HEK293 (cell line): Measurements from ENCODE around the gene CIITA.
A peak's percentile ranks its signal among the peaks of the same experiment; 100 is the strongest.

Source experiments
- HOXC10 ChIP-seq: sonication (generic); formaldehyde crosslinking; IDR thresholded peaks from 2 replicates; pipeline ENCODE4 v1.8.1; 2023; ENCODE audit warnings: mild to moderate bottlenecking, missing genetic modification reagents
- MYNN ChIP-seq: fragments of 450-650 bp; formaldehyde crosslinking; IDR thresholded peaks from 2 replicates; pipeline ENCODE4 v1.5.1; 2016; ENCODE audit warnings: missing biosample characterization, missing genetic modification characterization, borderline replicate concordance
- SP2 ChIP-seq: fragments of 450-650 bp; formaldehyde crosslinking; IDR thresholded peaks from 2 replicates; pipeline ENCODE4 v1.5.1; 2016; ENCODE audit warnings: missing biosample characterization, missing genetic modification characterization
- WT1 ChIP-seq: fragments of 450-650 bp; formaldehyde crosslinking; IDR thresholded peaks from 2 replicates; pipeline ENCODE4 v1.5.1; 2016; ENCODE audit warnings: missing biosample characterization, missing genetic modification characterization
- ZFP3 ChIP-seq: fragments of 450-650 bp; formaldehyde crosslinking; IDR thresholded peaks from 2 replicates; pipeline ENCODE4 v1.5.1; 2016; ENCODE audit warnings: low read depth, missing biosample characterization, missing genetic modification characterization
- ZFP41 ChIP-seq: fragments of 450-650 bp; formaldehyde crosslinking; IDR thresholded peaks from 2 replicates; pipeline ENCODE4 v1.5.1; 2016; ENCODE audit warnings: missing biosample characterization, missing genetic modification characterization, borderline replicate concordance
- ZNF133 ChIP-seq: fragments of 450-650 bp; formaldehyde crosslinking; IDR thresholded peaks from 2 replicates; pipeline ENCODE4 v1.5.1; 2016; ENCODE audit warnings: missing biosample characterization, missing genetic modification characterization
- ZNF404 ChIP-seq: fragments of 450-650 bp; formaldehyde crosslinking; IDR thresholded peaks from 2 replicates; pipeline ENCODE4 v1.5.1; 2017; ENCODE audit warnings: missing biosample characterization, missing genetic modification characterization
- TF ChIP-seq, protein P1 (sequence below): fragments of 450-650 bp; formaldehyde crosslinking; IDR thresholded peaks from 2 replicates; pipeline ENCODE4 v1.5.1; 2016; ENCODE audit warnings: missing biosample characterization, missing genetic modification characterization
- TF ChIP-seq, protein P2 (sequence below): fragments of 450-650 bp; formaldehyde crosslinking; conservative IDR thresholded peaks from 2 replicates; pipeline ENCODE4 v1.5.1; 2016; ENCODE audit warnings: low read depth, missing biosample characterization, missing genetic modification characterization
- TF ChIP-seq, protein P3 (sequence below): fragments of 450-650 bp; formaldehyde crosslinking; conservative IDR thresholded peaks from 2 replicates; pipeline ENCODE4 v1.5.1; 2016; ENCODE audit warnings: low read depth, missing biosample characterization, missing genetic modification characterization
- TF ChIP-seq, protein P4 (sequence below): fragments of 450-650 bp; formaldehyde crosslinking; IDR thresholded peaks from 2 replicates; pipeline ENCODE4 v1.5.1; 2017; ENCODE audit warnings: missing biosample characterization, missing genetic modification characterization

DNA sequence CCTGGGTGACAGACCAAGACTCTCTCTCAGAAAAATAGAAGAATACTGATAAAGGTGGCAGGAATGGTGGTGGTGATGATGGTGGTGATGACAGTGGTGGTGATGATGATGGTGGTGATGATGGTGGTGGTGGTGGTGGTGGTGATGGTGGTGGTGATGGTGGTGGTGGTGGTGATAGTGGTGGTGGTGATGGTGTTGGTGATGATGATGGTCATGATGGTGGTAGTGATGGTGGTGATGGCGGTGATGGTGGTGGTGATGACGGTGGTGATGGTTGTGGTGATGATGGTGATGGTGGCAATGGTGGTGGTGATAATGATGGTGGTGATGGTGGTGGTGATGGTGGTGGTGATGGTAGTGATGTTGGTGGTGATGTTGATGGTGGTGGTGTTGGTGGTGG lies 18.0 kb upstream of the CIITA start:
- TF ChIP-seq, protein P1, sequence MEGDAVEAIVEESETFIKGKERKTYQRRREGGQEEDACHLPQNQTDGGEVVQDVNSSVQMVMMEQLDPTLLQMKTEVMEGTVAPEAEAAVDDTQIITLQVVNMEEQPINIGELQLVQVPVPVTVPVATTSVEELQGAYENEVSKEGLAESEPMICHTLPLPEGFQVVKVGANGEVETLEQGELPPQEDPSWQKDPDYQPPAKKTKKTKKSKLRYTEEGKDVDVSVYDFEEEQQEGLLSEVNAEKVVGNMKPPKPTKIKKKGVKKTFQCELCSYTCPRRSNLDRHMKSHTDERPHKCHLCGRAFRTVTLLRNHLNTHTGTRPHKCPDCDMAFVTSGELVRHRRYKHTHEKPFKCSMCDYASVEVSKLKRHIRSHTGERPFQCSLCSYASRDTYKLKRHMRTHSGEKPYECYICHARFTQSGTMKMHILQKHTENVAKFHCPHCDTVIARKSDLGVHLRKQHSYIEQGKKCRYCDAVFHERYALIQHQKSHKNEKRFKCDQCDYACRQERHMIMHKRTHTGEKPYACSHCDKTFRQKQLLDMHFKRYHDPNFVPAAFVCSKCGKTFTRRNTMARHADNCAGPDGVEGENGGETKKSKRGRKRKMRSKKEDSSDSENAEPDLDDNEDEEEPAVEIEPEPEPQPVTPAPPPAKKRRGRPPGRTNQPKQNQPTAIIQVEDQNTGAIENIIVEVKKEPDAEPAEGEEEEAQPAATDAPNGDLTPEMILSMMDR (tag by site-specific recombination) = no peak
- TF ChIP-seq ZFP41 (tag by site-specific recombination) (no peak), SP2 (tag by site-specific recombination) (no peak), WT1 (tag by site-specific recombination) (no peak), MYNN (tag by site-specific recombination) (no peak), ZNF404 (tag by site-specific recombination) (no peak), ZFP3 (no peak), HOXC10 (CRISPR knock-in tag) (no peak), ZNF133 (tag by site-specific recombination) (no peak)
- TF ChIP-seq, protein P2, sequence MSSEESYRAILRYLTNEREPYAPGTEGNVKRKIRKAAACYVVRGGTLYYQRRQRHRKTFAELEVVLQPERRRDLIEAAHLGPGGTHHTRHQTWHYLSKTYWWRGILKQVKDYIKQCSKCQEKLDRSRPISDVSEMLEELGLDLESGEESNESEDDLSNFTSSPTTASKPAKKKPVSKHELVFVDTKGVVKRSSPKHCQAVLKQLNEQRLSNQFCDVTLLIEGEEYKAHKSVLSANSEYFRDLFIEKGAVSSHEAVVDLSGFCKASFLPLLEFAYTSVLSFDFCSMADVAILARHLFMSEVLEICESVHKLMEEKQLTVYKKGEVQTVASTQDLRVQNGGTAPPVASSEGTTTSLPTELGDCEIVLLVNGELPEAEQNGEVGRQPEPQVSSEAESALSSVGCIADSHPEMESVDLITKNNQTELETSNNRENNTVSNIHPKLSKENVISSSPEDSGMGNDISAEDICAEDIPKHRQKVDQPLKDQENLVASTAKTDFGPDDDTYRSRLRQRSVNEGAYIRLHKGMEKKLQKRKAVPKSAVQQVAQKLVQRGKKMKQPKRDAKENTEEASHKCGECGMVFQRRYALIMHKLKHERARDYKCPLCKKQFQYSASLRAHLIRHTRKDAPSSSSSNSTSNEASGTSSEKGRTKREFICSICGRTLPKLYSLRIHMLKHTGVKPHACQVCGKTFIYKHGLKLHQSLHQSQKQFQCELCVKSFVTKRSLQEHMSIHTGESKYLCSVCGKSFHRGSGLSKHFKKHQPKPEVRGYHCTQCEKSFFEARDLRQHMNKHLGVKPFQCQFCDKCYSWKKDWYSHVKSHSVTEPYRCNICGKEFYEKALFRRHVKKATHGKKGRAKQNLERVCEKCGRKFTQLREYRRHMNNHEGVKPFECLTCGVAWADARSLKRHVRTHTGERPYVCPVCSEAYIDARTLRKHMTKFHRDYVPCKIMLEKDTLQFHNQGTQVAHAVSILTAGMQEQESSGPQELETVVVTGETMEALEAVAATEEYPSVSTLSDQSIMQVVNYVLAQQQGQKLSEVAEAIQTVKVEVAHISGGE (tag by site-specific recombination) = no peak
- TF ChIP-seq, protein P3, sequence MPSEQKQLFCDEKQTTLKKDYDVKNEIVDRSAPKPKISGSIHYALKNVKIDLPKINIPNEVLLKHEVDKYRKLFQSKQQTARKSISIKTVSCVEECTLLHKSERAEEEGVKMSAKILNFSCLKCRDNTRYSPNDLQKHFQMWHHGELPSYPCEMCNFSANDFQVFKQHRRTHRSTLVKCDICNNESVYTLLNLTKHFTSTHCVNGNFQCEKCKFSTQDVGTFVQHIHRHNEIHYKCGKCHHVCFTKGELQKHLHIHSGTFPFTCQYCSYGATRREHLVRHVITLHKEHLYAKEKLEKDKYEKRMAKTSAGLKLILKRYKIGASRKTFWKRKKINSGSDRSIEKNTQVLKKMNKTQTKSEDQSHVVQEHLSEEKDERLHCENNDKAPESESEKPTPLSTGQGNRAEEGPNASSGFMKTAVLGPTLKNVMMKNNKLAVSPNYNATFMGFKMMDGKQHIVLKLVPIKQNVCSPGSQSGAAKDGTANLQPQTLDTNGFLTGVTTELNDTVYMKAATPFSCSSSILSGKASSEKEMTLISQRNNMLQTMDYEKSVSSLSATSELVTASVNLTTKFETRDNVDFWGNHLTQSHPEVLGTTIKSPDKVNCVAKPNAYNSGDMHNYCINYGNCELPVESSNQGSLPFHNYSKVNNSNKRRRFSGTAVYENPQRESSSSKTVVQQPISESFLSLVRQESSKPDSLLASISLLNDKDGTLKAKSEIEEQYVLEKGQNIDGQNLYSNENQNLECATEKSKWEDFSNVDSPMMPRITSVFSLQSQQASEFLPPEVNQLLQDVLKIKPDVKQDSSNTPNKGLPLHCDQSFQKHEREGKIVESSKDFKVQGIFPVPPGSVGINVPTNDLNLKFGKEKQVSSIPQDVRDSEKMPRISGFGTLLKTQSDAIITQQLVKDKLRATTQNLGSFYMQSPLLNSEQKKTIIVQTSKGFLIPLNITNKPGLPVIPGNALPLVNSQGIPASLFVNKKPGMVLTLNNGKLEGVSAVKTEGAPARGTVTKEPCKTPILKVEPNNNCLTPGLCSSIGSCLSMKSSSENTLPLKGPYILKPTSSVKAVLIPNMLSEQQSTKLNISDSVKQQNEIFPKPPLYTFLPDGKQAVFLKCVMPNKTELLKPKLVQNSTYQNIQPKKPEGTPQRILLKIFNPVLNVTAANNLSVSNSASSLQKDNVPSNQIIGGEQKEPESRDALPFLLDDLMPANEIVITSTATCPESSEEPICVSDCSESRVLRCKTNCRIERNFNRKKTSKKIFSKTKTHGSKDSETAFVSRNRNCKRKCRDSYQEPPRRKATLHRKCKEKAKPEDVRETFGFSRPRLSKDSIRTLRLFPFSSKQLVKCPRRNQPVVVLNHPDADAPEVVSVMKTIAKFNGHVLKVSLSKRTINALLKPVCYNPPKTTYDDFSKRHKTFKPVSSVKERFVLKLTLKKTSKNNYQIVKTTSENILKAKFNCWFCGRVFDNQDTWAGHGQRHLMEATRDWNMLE (tag by site-specific recombination) = no peak
- TF ChIP-seq, protein P4, sequence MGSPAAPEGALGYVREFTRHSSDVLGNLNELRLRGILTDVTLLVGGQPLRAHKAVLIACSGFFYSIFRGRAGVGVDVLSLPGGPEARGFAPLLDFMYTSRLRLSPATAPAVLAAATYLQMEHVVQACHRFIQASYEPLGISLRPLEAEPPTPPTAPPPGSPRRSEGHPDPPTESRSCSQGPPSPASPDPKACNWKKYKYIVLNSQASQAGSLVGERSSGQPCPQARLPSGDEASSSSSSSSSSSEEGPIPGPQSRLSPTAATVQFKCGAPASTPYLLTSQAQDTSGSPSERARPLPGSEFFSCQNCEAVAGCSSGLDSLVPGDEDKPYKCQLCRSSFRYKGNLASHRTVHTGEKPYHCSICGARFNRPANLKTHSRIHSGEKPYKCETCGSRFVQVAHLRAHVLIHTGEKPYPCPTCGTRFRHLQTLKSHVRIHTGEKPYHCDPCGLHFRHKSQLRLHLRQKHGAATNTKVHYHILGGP = 0 out of 2 replicates have a peak, but pooled peaks have one; percentile 18
